Activated T-cell treated with anti-CD3 and anti-CD28 coated beads, Interleukin-2, amount 50 U/mL, for 4 hours (primary cell): ENCODE measurements around the gene ARID1A. TPM values are rescaled to one million over a fixed set of nuclear protein-coding genes. Genes with fewer than 3 reads are reported as not detected.

Source experiments
- ATAC-seq, 2 donors: fragments of 200-7000 bp; cut with Tn5 transposase; one replicate each; pipeline ENCODE4 v1.10.0; 2021
- DNase-seq: peaks from one replicate; pipeline ENCODE4 v3.0.0-alpha.2; 2020
- H3K27me3 Mint-ChIP-seq: one replicate; pipeline ENCODE4 v1.8.0; 2021; ENCODE audit warnings: low read depth, mixed read lengths
- H3K36me3 Mint-ChIP-seq: one replicate; pipeline ENCODE4 v1.8.0; 2022; ENCODE audit warnings: mixed read lengths; ENCODE audit not compliant: insufficient read depth
- H3K4me1 Mint-ChIP-seq: one replicate; pipeline ENCODE4 v1.8.0; 2021; ENCODE audit warnings: low read depth, mixed read lengths
- H3K4me3 Mint-ChIP-seq: one replicate; pipeline ENCODE4 v1.8.0; 2021; ENCODE audit warnings: mild to moderate bottlenecking, moderate library complexity, mixed read lengths
- H3K9me3 Mint-ChIP-seq: one replicate; pipeline ENCODE4 v1.8.0; 2021; ENCODE audit warnings: mixed read lengths
- total RNA-seq, 3 donors: library from RNA; stranded (reverse); gene quantifications; one replicate each; pipeline ENCODE4 v1.2.1, GENCODE V29; 2021

Gene ARID1A
- total RNA-seq, 3 donors from 2014 or later: 85.0 to 92.7 (median 91.1) TPM

GRCh38 chr1:26814377-26814776 lies 118.6 kb downstream of the ARID1A start:
- no peak for ATAC-seq
- Mint-ChIP-seq H3K27me3 (no peaks in the 10 kb centered on the region), H3K4me3 (no peak overlapping the region), H3K4me1 (peaks cover 14% of the 10 kb centered on the region), H3K36me3 (no peaks in the 10 kb centered on the region), H3K9me3 (no peaks in the 10 kb centered on the region)
- DNase-seq: no peak

GRCh38 chr1:26814893-26815292 lies 119.1 kb downstream of the ARID1A start:
- no peaks in the 10 kb centered on the region for H3K9me3 Mint-ChIP-seq
- H3K4me1 Mint-ChIP-seq: peaks cover 14% of the 10 kb centered on the region
- DNase-seq (no peak), ATAC-seq (no peak)
- no peak overlapping the region for H3K4me3 Mint-ChIP-seq
- H3K36me3 Mint-ChIP-seq: no peaks in the 10 kb centered on the region
- no peaks in the 10 kb centered on the region for H3K27me3 Mint-ChIP-seq

DNA sequence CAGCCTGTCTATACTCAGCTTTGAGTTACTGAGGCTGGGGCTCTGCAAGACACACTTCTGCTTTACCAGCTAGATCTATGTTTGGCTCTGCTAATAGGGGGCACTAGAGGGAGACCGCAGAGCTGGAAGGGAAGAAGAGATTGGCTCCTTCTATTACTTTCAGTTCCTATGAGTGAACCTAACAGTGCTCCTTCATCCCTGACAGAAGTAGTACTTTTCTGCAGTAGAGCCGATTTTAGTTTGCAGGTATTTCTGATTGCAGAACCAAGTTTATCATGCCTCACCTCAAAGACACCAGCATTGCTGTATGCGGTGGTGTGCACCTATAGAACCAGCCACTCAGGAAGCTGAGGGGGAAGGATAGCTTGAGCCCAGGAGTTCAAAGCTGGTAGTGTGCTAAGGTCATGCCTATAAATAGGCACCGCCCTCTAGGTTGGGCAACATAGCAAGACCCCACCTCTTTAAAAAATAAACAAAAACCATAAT lies 125.0 kb downstream of the ARID1A start:
- no peak for DNase-seq
- peak overlapping the region; percentile 43 for H3K4me3 Mint-ChIP-seq

DNA sequence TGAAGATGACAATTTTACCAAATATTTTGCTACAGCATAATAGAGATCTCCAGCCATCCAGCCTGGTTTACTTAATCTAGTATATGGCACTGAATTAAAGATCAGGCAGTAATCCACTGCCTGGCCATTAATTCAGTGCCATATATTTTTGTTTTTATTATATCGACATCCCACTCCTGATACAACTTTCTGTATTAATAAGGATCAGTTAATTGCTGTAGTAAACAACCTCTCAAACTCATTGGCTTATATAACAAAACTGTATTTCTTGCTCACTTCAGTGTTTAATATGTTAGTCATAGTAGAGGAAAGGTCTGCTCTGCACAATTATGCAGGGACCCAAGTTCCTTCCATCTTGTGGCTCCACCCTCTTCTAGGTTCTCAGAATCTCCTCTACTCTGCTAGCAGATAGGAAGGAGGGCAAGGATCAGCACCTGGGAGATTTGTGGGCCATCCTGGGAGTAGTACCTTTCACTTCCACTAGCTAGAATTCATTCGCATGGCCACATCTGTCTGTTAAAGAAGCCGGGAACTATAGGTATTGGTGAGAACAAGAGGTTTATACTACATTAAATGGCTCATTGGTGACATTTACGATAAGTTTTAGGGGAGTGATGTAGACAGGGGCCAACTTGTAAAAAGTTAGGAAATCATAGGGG lies 127.1 kb downstream of the ARID1A start:
- no peaks in the 10 kb centered on the region for H3K36me3 Mint-ChIP-seq
- no peak overlapping the region for H3K4me3 Mint-ChIP-seq
- no peaks in the 10 kb centered on the region for H3K9me3 Mint-ChIP-seq

More for the DNA sequence above, 125.0 kb downstream of the ARID1A start:
- H3K36me3 Mint-ChIP-seq: no peaks in the 10 kb centered on the region
- H3K27me3 Mint-ChIP-seq: no peaks in the 10 kb centered on the region
- ATAC-seq: peak; percentile 92 to 95
- H3K4me1 Mint-ChIP-seq: peaks cover 25% of the 10 kb centered on the region
- H3K9me3 Mint-ChIP-seq: no peaks in the 10 kb centered on the region

DNA sequence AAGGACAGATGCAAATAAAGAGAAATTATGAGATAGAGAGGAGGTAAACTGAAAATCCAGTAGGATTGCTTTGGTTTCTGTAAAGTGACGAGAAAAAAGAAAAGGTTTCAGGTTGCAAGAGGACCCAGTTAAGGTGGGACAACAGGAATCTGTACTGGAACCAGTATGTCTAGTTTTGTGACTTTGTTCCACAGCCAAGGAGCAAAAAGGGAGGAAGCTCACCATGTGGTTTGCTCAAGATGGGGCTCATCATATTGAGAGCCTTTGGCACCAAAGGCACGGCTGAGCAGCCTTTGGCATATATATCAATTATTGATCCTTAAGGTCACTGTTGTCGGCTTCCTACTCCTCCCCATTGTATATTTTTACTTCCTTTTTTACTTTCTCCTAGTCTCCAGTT lies 128.9 kb downstream of the ARID1A start:
- Mint-ChIP-seq H3K4me1 (peaks cover 54% of the 10 kb centered on the region), H3K4me3 (no peak overlapping the region), H3K9me3 (no peaks in the 10 kb centered on the region), H3K36me3 (peaks cover 7% of the 10 kb centered on the region), H3K27me3 (no peaks in the 10 kb centered on the region)
- no peak for ATAC-seq
- no peak for DNase-seq

More for the DNA sequence above, 127.1 kb downstream of the ARID1A start:
- H3K4me1 Mint-ChIP-seq: peaks cover 37% of the 10 kb centered on the region
- H3K27me3 Mint-ChIP-seq: no peaks in the 10 kb centered on the region
- no peak for ATAC-seq
- DNase-seq: no peak

DNA sequence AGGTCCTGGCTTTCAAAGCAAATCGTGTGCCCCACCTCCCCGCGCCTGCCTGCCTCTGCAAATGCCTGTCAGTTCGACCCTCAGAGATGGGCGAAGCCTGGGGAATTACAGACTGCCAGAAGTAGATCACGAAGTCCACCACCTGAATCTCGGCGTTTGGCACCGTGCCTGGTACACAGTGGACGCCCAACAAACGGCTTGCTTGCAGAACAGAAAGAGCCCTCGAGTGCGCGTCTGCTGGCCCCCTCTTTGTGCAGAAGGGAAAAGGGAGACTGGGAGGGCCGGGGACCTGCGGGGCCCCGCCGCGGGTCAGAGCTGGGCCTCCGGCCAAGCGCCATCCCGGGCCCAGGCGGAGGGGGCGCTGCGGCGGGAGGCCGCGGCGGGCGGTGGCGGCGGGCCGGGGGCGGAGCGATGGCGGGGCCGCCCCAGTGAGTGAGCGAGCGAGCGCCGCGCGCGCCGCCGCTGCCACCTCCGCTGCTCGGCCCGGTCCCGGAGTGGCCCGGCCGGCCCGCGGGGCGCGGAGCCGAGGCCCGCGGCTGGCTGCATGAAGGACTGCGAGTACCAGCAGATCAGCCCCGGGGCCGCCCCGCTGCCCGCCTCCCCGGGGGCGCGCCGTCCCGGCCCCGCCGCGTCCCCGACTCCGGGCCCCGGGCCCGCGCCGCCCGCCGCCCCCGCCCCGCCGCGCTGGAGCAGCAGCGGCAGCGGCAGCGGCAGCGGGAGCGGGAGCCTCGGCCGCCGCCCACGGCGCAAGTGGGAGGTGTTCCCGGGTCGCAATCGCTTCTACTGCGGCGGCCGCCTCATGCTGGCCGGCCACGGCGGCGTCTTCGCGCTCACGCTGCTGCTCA lies 130.7 kb downstream of the ARID1A start, which contains the start of gene ZDHHC18:
Gene ZDHHC18 (plus strand): TSS at position 428 of the 845 bp plus-strand sequence. CDS start 117 bp downstream, at position 545.
- peak; percentile 60 for DNase-seq
- Mint-ChIP-seq H3K36me3 (peaks cover 12% of the 10 kb centered on the region), H3K4me3 (peak within 1 kb of the TSS; percentile 91), H3K27me3 (no peaks in the 10 kb centered on the region), H3K9me3 (no peaks in the 10 kb centered on the region), H3K4me1 (peaks cover 59% of the 10 kb centered on the region)
- peak; percentile 82 to 83 for ATAC-seq

DNA sequence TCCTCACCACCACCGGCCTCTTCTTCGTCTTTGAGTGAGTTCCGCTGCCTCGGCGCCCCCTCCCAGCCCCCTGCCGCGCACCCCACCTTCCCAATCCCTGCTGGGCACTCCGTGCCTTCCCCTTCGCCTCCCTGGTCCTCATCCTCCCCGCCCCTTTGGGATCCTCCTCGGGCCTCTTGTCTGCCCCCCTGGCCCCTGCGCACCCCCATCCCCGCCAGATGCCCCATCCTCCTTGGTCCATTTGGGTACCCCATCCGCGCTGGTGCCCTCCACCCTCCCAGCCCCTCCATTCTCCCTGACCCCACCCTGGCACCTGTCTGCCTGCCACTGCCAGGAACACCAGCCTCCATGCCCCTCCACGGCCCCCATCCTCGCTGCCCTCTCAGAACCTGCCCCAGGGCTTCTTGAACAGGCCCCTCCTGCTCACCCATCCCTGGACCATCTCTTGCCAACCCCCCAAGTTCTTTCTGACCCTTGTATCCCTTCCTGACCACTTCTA lies 131.3 kb downstream of the ARID1A start:
- Mint-ChIP-seq H3K4me1 (peaks cover 66% of the 10 kb centered on the region), H3K9me3 (no peaks in the 10 kb centered on the region), H3K4me3 (peak overlapping the region; percentile 90), H3K27me3 (no peaks in the 10 kb centered on the region), H3K36me3 (peaks cover 16% of the 10 kb centered on the region)
- ATAC-seq (no peak), DNase-seq (no peak)

- H3K4me1 Mint-ChIP-seq: peaks cover 71% of the 10 kb centered on the region
- H3K4me3 Mint-ChIP-seq: peak overlapping the region; percentile 90
- no peaks in the 10 kb centered on the region for H3K27me3 Mint-ChIP-seq
- peaks cover 21% of the 10 kb centered on the region for H3K36me3 Mint-ChIP-seq
- DNase-seq: no peak
- no peaks in the 10 kb centered on the region for H3K9me3 Mint-ChIP-seq
- no peak for ATAC-seq
These were observed 131.8 kb downstream of the ARID1A start for GRCh38 chr1:26827663-26828062.

- no peaks in the 10 kb centered on the region for H3K9me3 Mint-ChIP-seq
- peak; percentile 30 for DNase-seq
- H3K36me3 Mint-ChIP-seq: peaks cover 26% of the 10 kb centered on the region
- peak in 1 of 2 donors; percentile 19 for ATAC-seq
- no peaks in the 10 kb centered on the region for H3K27me3 Mint-ChIP-seq
- H3K4me3 Mint-ChIP-seq: peak overlapping the region; percentile 90
- H3K4me1 Mint-ChIP-seq: peaks cover 73% of the 10 kb centered on the region
These were observed 132.7 kb downstream of the ARID1A start for GRCh38 chr1:26828411-26828991.

GRCh38 chr1:26829184-26829911 lies 133.5 kb downstream of the ARID1A start:
- ATAC-seq (no peak), DNase-seq (no peak)
- Mint-ChIP-seq H3K4me1 (peaks cover 81% of the 10 kb centered on the region), H3K36me3 (peaks cover 32% of the 10 kb centered on the region), H3K27me3 (no peaks in the 10 kb centered on the region), H3K4me3 (peak overlapping the region; percentile 90), H3K9me3 (no peaks in the 10 kb centered on the region)

- Mint-ChIP-seq H3K36me3 (peaks cover 41% of the 10 kb centered on the region), H3K9me3 (no peaks in the 10 kb centered on the region), H3K4me3 (peak overlapping the region; percentile 6), H3K4me1 (peaks cover 76% of the 10 kb centered on the region), H3K27me3 (no peaks in the 10 kb centered on the region)
- ATAC-seq: no peak
- DNase-seq: no peak
These were observed 135.2 kb downstream of the ARID1A start for GRCh38 chr1:26831059-26831458.
